ENCODE results near the gene RAB31. TPM values are rescaled to one million over a fixed set of nuclear protein-coding genes. Genes with fewer than 3 reads are reported as not detected.
A peak's percentile ranks its signal among the peaks of the same experiment; 100 is the strongest.

Gene RAB31
- total RNA-seq, 1 donor from 2014 or later: 44.2 TPM

DNA sequence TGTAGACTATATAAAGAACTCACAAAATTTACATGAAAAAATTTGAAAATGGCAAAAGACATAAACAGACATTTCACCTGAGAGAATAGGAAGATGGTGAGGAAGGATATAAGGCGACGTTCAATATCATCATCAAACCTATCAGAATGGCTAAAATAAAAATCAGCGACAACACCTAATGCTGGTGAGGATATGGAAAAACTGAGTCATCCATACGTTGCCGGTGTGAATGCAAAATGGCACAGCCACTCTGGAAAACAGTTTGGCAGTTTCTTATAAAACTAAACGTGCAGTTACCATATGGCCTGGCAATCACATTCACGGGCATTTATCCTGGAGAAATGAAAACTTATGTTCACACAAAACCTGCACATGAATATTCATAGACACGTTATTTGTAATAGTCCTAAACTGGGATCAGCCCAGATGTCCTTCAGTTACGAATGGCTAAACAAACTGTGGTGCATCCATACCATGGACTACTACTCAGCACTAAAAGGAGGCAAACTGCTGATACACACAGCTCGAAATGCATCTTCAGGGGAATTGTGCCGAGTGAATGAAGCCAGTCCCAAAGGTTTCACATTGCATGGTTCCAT, 114.6 kb downstream of the RAB31 start:
- H3K4me3 ChIP-seq (ENCODE audit: low read depth, low read length): no peak overlapping the region
- no peak for DNase-seq (ENCODE audit: low read depth)
- H3K36me3 ChIP-seq (ENCODE audit: control insufficient read depth, insufficient read depth, low read length): no peaks in the 10 kb centered on the region
- H3K27me3 ChIP-seq (ENCODE audit: control insufficient read depth, insufficient read depth, low read length): no peaks in the 10 kb centered on the region
- TF ChIP-seq, protein P1, sequence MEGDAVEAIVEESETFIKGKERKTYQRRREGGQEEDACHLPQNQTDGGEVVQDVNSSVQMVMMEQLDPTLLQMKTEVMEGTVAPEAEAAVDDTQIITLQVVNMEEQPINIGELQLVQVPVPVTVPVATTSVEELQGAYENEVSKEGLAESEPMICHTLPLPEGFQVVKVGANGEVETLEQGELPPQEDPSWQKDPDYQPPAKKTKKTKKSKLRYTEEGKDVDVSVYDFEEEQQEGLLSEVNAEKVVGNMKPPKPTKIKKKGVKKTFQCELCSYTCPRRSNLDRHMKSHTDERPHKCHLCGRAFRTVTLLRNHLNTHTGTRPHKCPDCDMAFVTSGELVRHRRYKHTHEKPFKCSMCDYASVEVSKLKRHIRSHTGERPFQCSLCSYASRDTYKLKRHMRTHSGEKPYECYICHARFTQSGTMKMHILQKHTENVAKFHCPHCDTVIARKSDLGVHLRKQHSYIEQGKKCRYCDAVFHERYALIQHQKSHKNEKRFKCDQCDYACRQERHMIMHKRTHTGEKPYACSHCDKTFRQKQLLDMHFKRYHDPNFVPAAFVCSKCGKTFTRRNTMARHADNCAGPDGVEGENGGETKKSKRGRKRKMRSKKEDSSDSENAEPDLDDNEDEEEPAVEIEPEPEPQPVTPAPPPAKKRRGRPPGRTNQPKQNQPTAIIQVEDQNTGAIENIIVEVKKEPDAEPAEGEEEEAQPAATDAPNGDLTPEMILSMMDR (IDR thresholded peaks at IDR 0.05; ENCODE audit: insufficient read depth, low read length, poor library complexity, severe bottlenecking): no peak

DNA sequence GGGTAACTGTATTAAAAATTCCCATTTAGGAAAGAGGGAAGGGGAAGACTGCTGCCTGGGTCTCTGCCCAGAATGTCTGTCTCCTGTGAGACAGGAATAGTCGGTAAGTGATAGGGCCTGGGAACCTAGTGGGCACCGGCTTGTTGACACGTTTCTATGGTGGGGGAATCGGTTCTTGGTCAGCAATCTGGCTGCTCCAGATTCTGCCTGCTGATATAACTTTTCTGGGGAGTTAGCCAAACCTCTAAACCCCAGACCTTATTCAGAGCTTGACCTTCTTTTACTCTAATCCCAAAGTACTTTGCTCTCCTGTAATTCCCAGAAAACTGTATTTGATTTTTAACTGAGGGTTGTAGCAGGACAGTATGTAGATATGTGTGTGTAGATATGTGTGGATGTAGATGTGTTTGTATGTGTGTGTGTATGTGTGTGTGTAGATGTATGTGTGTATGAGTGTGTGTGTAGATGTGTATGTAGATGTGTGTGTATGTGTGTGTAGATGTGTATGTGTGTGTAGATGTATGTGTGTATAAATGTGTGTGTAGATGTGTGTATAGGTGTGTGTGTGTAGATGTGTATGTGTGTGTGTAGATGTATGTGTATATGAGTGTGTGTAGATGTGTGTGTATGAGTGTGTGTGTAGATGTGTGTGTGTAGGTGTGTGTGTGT, 115.8 kb downstream of the RAB31 start:
- Histone ChIP-seq H3K27me3 (ENCODE audit: control insufficient read depth, insufficient read depth, low read length) (no peaks in the 10 kb centered on the region), H3K36me3 (ENCODE audit: control insufficient read depth, insufficient read depth, low read length) (no peaks in the 10 kb centered on the region), H3K4me3 (ENCODE audit: low read depth, low read length) (no peak overlapping the region)
- TF ChIP-seq, protein P1 (IDR thresholded peaks at IDR 0.05; ENCODE audit: insufficient read depth, low read length, poor library complexity, severe bottlenecking): no peak
- no peak for DNase-seq (ENCODE audit: low read depth)

DNA sequence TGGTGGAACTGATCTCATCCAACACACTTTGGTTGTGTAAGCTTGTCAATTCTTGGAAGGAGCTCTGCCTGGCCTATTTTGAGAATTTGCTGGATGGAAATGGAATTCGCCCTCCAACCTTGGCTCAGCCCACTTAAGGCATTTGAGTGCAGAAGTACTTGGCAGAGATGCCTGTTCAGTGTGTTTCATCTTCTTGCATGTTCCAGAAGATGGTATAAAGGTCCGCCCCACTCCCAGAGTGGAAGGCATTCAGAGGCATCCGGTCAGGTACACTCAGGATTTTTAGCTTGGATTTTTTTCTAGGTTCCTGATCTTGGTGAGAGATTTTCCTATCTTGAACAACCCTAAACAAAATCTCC, 116.4 kb downstream of the RAB31 start:
- TF ChIP-seq, protein P1 (IDR thresholded peaks at IDR 0.05; ENCODE audit: insufficient read depth, low read length, poor library complexity, severe bottlenecking): no peak
- no peaks in the 10 kb centered on the region for H3K36me3 ChIP-seq (ENCODE audit: control insufficient read depth, insufficient read depth, low read length)
- no peak for DNase-seq (ENCODE audit: low read depth)
- H3K27me3 ChIP-seq (ENCODE audit: control insufficient read depth, insufficient read depth, low read length): no peaks in the 10 kb centered on the region
- H3K4me3 ChIP-seq (ENCODE audit: low read depth, low read length): no peak overlapping the region

DNA sequence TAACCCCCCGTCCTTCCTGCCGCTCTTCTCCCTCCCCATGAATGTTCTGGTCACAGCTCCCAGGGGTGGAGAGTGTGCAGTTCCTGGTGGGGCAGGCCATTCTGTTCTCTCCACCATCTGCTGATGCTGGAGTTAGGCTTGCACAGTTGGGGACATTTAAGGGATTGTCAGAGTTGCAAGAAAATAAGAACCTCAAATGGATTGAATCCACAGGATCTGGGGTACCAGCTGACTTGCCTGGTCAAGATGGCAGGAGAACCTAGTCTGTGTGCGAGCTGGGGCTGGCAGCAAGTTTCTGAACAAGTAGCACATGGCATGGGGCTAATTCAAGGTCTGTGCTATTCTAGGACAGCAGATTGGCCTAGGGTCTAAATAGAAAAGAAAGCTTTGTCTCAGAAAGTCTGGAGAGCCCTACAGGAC, 116.9 kb downstream of the RAB31 start:
- TF ChIP-seq, protein P1 (IDR thresholded peaks at IDR 0.05; ENCODE audit: insufficient read depth, low read length, poor library complexity, severe bottlenecking): no peak
- Histone ChIP-seq H3K4me3 (ENCODE audit: low read depth, low read length) (no peak overlapping the region), H3K27me3 (ENCODE audit: control insufficient read depth, insufficient read depth, low read length) (no peaks in the 10 kb centered on the region), H3K36me3 (ENCODE audit: control insufficient read depth, insufficient read depth, low read length) (no peaks in the 10 kb centered on the region)
- no peak for DNase-seq (ENCODE audit: low read depth)

DNA sequence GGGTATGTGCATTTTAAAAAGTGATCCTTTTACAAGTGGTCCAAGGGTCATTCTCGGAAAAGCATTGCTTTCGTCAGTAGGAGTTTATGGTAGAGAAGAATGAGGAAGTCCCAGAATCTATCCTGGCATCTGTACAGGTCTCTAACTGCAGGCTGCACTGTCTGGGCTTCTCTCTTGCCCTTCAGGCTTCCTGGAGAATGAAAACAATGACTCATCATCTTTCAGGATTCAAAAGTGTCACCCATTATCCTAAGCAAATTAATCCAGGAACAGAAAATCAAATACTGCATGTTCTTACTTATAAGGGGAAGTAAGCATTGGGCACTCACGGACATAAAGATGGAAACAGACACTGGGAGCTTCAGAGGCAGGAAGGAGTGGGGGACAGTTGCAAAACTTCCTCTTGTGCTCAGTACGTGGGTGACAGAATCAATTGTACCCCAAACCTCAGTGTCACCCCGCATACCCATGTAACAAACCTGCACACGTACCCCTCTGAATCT, 117.5 kb downstream of the RAB31 start:
- no peaks in the 10 kb centered on the region for H3K27me3 ChIP-seq (ENCODE audit: control insufficient read depth, insufficient read depth, low read length)
- TF ChIP-seq, protein P1 (IDR thresholded peaks at IDR 0.05; ENCODE audit: insufficient read depth, low read length, poor library complexity, severe bottlenecking): no peak
- H3K4me3 ChIP-seq (ENCODE audit: low read depth, low read length): no peak overlapping the region
- no peaks in the 10 kb centered on the region for H3K36me3 ChIP-seq (ENCODE audit: control insufficient read depth, insufficient read depth, low read length)
- peak; percentile 60 for DNase-seq (ENCODE audit: low read depth)
